Common myeloid progenitor, CD34-positive (primary cell): ENCODE measurements around the gene PTPA.
"Not testable (repeated sequence)": the region's sequence is repeated elsewhere in the genome, so short reads cannot be mapped to it uniquely, and the experiment has no call there.

Experiments used
- CTCF ChIA-PET: fragments of 350-600 bp; sonication (Branson Sonifier 250); formaldehyde crosslinking; loops from one replicate; lab custom pipeline; 2021; ENCODE audit warnings: antibody characterized with exemption; lab: Charles Lee
- POLR2A ChIA-PET: fragments of 350-600 bp; sonication (Branson Sonifier 250); formaldehyde crosslinking; loops from one replicate; lab custom pipeline; 2021; ENCODE audit warnings: antibody characterized with exemption; lab: Charles Lee
- DNase-seq, 3 donors: peaks; one replicate each; pipeline versions ENCODE4 v3.0.0 to v3.0.0-alpha.2; 2013
- H3K27ac ChIP-seq, 2 experiments: 1 replicate in 1 of 2; 2 replicates in 1 of 2; pipeline ENCODE4 v1.7.0; 2013; ENCODE audit warnings: inconsistent platforms in 2 of 2, low read length in 2 of 2, mild to moderate bottlenecking in 2 of 2, low read depth in 1 of 2, moderate library complexity in 1 of 2; ENCODE audit not compliant: severe bottlenecking in 2 of 2, insufficient read depth in 1 of 2, poor library complexity in 1 of 2
- H3K27me3 ChIP-seq, 5 experiments: replicated peaks in 2 of 5; 1 replicate in 3 of 5; 2 replicates in 2 of 5; pipeline versions ENCODE4 v1.6.1 to v1.7.0; 2013; ENCODE audit warnings: low read length in 4 of 5, mild to moderate bottlenecking in 2 of 5, moderate library complexity in 2 of 5, inconsistent platforms in 1 of 5; ENCODE audit not compliant: insufficient read depth in 5 of 5, control insufficient read depth in 4 of 5
- H3K36me3 ChIP-seq, 4 experiments: 1 replicate in 2 of 4; 2 replicates in 2 of 4; pipeline versions ENCODE4 v1.6.1 to v1.7.0; 2013; ENCODE audit warnings: low read length in 3 of 4, control low read depth in 1 of 4, mild to moderate bottlenecking in 1 of 4; ENCODE audit not compliant: control insufficient read depth in 4 of 4, insufficient read depth in 4 of 4
- H3K4me1 ChIP-seq, 4 experiments: 1 replicate in 3 of 4; 2 replicates in 1 of 4; pipeline versions ENCODE4 v1.6.1 to v1.7.1; 2013; ENCODE audit warnings: low read length in 3 of 4, mild to moderate bottlenecking in 3 of 4, control low read depth in 1 of 4, inconsistent platforms in 1 of 4, moderate library complexity in 1 of 4; ENCODE audit not compliant: control insufficient read depth in 4 of 4, insufficient read depth in 4 of 4; ENCODE audit errors: control extremely low read depth in 1 of 4
- H3K4me3 ChIP-seq, 7 experiments: 1 replicate in 4 of 7; 2 replicates in 3 of 7; pipeline versions ENCODE4 v1.5.1 to v1.7.0; 2013; ENCODE audit warnings: mild to moderate bottlenecking in 7 of 7, low read length in 6 of 7, moderate library complexity in 6 of 7, inconsistent platforms in 2 of 7, low read depth in 2 of 7, control low read depth in 1 of 7; ENCODE audit not compliant: insufficient read depth in 4 of 7, control insufficient read depth in 1 of 7; ENCODE audit errors: extremely low read depth in 1 of 7
- H3K9me3 ChIP-seq, 5 experiments: 1 replicate in 4 of 5; 2 replicates in 1 of 5; pipeline versions ENCODE4 v1.6.1 to v1.7.1; 2013; ENCODE audit warnings: low read length in 4 of 5, mild to moderate bottlenecking in 2 of 5, inconsistent platforms in 1 of 5, low read depth in 1 of 5, moderate library complexity in 1 of 5; ENCODE audit not compliant: control insufficient read depth in 4 of 5, insufficient read depth in 2 of 5; ENCODE audit errors: control extremely low read depth in 1 of 5
- WGBS: methylation state at CpG from one replicate; pipeline ENCODE4 v1.1.5; 2013; ENCODE audit not compliant: insufficient coverage; 5-methylcytosine and 5-hydroxymethylcytosine counted together

Gene PTPA

GRCh38 chr9:129187042-129187441, 75.8 kb downstream of the PTPA start:
- 83% methylated on average over 1 of the region's 1 CpG for WGBS
- Histone ChIP-seq H3K4me3 (no peak overlapping the region), H3K4me1 (no peaks in the 10 kb centered on the region), H3K36me3 (no peaks in the 10 kb centered on the region), H3K9me3 (peaks cover 0 to 4% (median 0%) of the 10 kb centered on the region in 5 experiments), H3K27ac (no peak overlapping the region), H3K27me3 (no peaks in the 10 kb centered on the region)
- DNase-seq = no peak
- ChIA-PET CTCF (interaction anchor here (0.6 to 0.9 kb wide), 3 partner anchors 9 to 60 kb away, joined by 3 to 4 read pairs (median 3); partner anchors contain the start of gene IER5L), POLR2A (interaction anchor here (0.7 kb wide), 1 partner anchor 9 kb away, joined by 8 read pairs; the partner anchor contains the start of gene IER5L)

DNA sequence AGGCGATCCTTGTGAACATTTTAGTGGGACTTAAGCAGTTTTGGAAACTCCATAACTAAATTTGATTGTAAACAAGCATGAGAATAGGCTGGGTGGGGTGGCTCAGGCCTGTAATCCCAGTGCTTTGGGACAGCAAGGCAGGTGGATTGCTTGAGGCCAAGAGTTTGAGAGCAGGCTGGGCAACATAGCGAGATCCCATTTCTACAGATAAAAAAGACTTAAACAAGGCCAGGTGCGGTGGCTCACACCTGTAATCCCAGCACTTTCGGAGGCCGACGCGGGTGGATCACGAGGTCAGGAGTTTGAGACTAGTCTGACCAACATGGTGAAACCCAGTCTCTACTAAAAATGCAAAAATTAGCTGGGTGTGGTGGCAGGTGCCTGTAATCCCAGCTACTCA, 78.8 kb downstream of the PTPA start:
- not testable (repeated sequence) for H3K27ac ChIP-seq, H3K9me3 ChIP-seq, H3K27me3 ChIP-seq, H3K4me3 ChIP-seq, H3K4me1 ChIP-seq, H3K36me3 ChIP-seq, DNase-seq
- ChIA-PET POLR2A (interaction anchor here (1.0 kb wide), 1 partner anchor 12 kb away, joined by 3 read pairs; the partner anchor contains the start of gene IER5L), CTCF (interaction anchor here (1.6 kb wide), 1 partner anchor 12 kb away, joined by 4 read pairs; the partner anchor contains the start of gene IER5L)
- WGBS = 95% methylated on average over 7 of the region's 8 CpGs

DNA sequence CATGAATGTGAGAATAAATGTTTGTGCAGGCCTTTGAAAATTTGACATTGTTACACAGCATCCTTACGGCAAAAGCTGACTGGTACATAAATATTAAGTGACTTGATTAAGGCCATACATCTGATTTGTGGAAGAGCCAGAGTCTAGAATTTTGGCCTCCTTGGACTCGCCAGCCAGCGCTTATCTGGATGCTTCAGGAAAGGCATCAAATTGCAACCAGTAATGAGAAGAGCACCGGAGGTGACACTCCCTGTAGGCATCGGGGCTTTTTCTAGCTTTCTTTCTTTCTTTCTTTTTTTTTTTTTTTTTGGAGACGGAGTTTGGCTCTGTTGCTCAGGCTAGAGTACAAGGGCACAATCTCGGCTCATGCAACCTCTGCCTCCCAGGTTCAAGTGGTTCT, 80.0 kb downstream of the PTPA start:
- no peak overlapping the region for H3K4me3 ChIP-seq
- peaks cover 0 to 9% (median 0%) of the 10 kb centered on the region in 5 experiments for H3K9me3 ChIP-seq
- ChIA-PET POLR2A (interaction anchor here (0.6 to 1.3 kb wide), 3 partner anchors 10 to 134 kb away, joined by 3 read pairs; partner anchors contain the start of gene IER5L), CTCF (interaction anchor here (1.0 kb wide), 1 partner anchor 94 kb away, joined by 4 read pairs; no protein-coding TSS in a partner anchor)
- no peak for DNase-seq
- H3K4me1 ChIP-seq = no peaks in the 10 kb centered on the region
- H3K27me3 ChIP-seq = peaks cover 0 to 4% (median 0%) of the 10 kb centered on the region in 5 experiments
- WGBS = 95% methylated on average over 6 of the region's 7 CpGs
- H3K36me3 ChIP-seq = no peaks in the 10 kb centered on the region
- no peak overlapping the region for H3K27ac ChIP-seq

GRCh38 chr9:129193655-129194054, 82.4 kb downstream of the PTPA start:
- H3K27me3 ChIP-seq = peaks cover 0 to 4% (median 0%) of the 10 kb centered on the region in 5 experiments
- WGBS = 93% methylated on average over 4 of the region's 7 CpGs
- no peak overlapping the region for H3K4me3 ChIP-seq
- ChIA-PET POLR2A (interaction anchor here (1.2 kb wide), 1 partner anchor 16 kb away, joined by 4 read pairs; no protein-coding TSS in a partner anchor), CTCF (interaction anchor here (1.0 to 1.6 kb wide), 2 partner anchors 10 to 11 kb away, joined by 3 to 4 read pairs; no protein-coding TSS in a partner anchor)
- H3K27ac ChIP-seq = no peak overlapping the region
- H3K36me3 ChIP-seq = no peaks in the 10 kb centered on the region
- peaks cover 0 to 5% (median 0%) of the 10 kb centered on the region in 5 experiments for H3K9me3 ChIP-seq
- DNase-seq = no peak
- peaks cover 0 to 7% (median 6%) of the 10 kb centered on the region in 4 experiments for H3K4me1 ChIP-seq

DNA sequence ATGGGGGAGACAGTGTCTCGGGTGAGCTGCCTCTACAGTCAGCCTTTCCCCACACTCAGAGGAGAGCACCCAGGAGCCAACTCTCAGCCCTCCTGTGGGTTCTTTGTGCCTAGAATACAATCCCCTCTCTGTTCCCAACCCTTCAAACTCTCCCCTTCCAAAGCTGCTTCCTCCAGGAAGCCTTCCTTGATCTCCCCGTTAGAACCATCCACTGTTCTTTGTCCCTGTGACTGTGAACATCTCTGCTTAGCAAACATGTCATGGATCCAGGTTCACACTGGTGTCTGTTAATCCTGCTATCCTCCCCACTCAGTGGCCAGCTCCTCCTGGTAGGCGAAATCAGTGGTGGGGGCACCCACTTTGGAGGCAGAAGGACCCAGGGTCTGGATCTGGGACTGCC, 83.0 kb downstream of the PTPA start:
- Histone ChIP-seq H3K9me3 (peaks cover 0 to 5% (median 0%) of the 10 kb centered on the region in 5 experiments), H3K4me1 (peaks cover 0 to 8% (median 6%) of the 10 kb centered on the region in 4 experiments), H3K36me3 (no peaks in the 10 kb centered on the region), H3K27ac (no peak overlapping the region), H3K27me3 (peaks cover 0 to 4% (median 0%) of the 10 kb centered on the region in 5 experiments), H3K4me3 (no peak overlapping the region)
- ChIA-PET POLR2A (interaction anchor here (1.2 kb wide), 1 partner anchor 17 kb away, joined by 4 read pairs; no protein-coding TSS in a partner anchor), CTCF (interaction anchor here (0.7 to 1.6 kb wide), 3 partner anchors 12 to 376 kb away, joined by 3 to 4 read pairs (median 3); no protein-coding TSS in a partner anchor)
- 97% methylated on average over 3 of the region's 3 CpGs for WGBS
- DNase-seq = no peak

- H3K4me3 ChIP-seq = no peak overlapping the region
- H3K36me3 ChIP-seq = no peaks in the 10 kb centered on the region
- peaks cover 0 to 5% (median 0%) of the 10 kb centered on the region in 5 experiments for H3K9me3 ChIP-seq
- ChIA-PET CTCF (no interaction called here), POLR2A (no interaction called here)
- peaks cover 0 to 4% (median 0%) of the 10 kb centered on the region in 5 experiments for H3K27me3 ChIP-seq
- H3K4me1 ChIP-seq = peaks cover 0 to 8% (median 6%) of the 10 kb centered on the region in 4 experiments
- no peak for DNase-seq
- 90% methylated on average over 5 of the region's 10 CpGs for WGBS
- H3K27ac ChIP-seq = no peak overlapping the region
Observed at GRCh38 chr9:129195606-129196005, 84.4 kb downstream of the PTPA start.

- H3K4me1 ChIP-seq, H3K9me3 ChIP-seq, H3K27me3 ChIP-seq, H3K36me3 ChIP-seq, H3K27ac ChIP-seq, H3K4me3 ChIP-seq, DNase-seq, POLR2A ChIA-PET, CTCF ChIA-PET: not testable (repeated sequence)
- 98% methylated on average over 6 of the region's 6 CpGs for WGBS
Observed at GRCh38 chr9:129197045-129197444, 85.8 kb downstream of the PTPA start.
